Kidney (tissue), 14 donors: ENCODE results near the gene CLCN2. TPM values are rescaled to one million over a fixed set of nuclear protein-coding genes. Genes with fewer than 3 reads are reported as not detected.

Experiments
- DNase-seq, 5 donors: peaks; one replicate each; pipeline ENCODE4 v3.0.0-alpha.2; 2013 to 2020
- FAIRE-seq: peaks from 2 replicates; lab custom pipeline; 2012; peaks lifted over from hg19 to GRCh38; lab: Jason Lieb, UNC
- H3K27ac ChIP-seq, 2 donors: one replicate each; pipeline ENCODE4 v1.7.0; 2013; ENCODE audit warnings: low read depth in 2 of 2, low read length in 2 of 2, inconsistent platforms in 1 of 2
- H3K27me3 ChIP-seq: one replicate; pipeline ENCODE4 v1.7.1; 2013; ENCODE audit warnings: low read length, inconsistent platforms; ENCODE audit not compliant: control insufficient read depth, insufficient read depth
- H3K36me3 ChIP-seq, 3 donors: one replicate each; pipeline versions ENCODE4 v1.7.0 to v1.7.1; 2013; ENCODE audit warnings: low read length in 3 of 3, control low read depth in 1 of 3, inconsistent platforms in 1 of 3; ENCODE audit not compliant: insufficient read depth in 3 of 3, control insufficient read depth in 2 of 3
- H3K4me1 ChIP-seq, 3 donors: one replicate each; pipeline versions ENCODE4 v1.7.0 to v1.7.1; 2013; ENCODE audit warnings: low read length in 3 of 3, inconsistent platforms in 1 of 3, low read depth in 1 of 3; ENCODE audit not compliant: control insufficient read depth in 2 of 3, insufficient read depth in 2 of 3
- H3K4me3 ChIP-seq, 3 donors: one replicate each; pipeline versions ENCODE4 v1.7.0 to v1.8.1; 2013; ENCODE audit warnings: low read length in 3 of 3, control low read depth in 1 of 3, inconsistent platforms in 1 of 3
- H3K9ac ChIP-seq, 3 donors: one replicate each; pipeline versions ENCODE4 v1.7.0 to v1.7.1; 2013; ENCODE audit warnings: low read length in 3 of 3, control low read depth in 1 of 3, inconsistent platforms in 1 of 3
- H3K9me3 ChIP-seq, 3 donors: one replicate each; pipeline versions ENCODE4 v1.7.0 to v1.7.1; 2013; ENCODE audit warnings: low read length in 3 of 3, control low read depth in 1 of 3, inconsistent platforms in 1 of 3; ENCODE audit not compliant: control insufficient read depth in 2 of 3, insufficient read depth in 1 of 3
- CTCF ChIP-seq: IDR thresholded peaks from 3 replicates; pipeline ENCODE4 v1.5.1; 2012; ENCODE audit warnings: mild to moderate bottlenecking, moderate library complexity, borderline replicate concordance; ENCODE audit not compliant: insufficient read depth; ENCODE audit errors: extremely low read depth
- intact Hi-C: fragments of 100-400 bp; cut with DNase I; formaldehyde crosslinking; loops from one replicate; pipeline ENCODE4 v1.11.1; 2022
- polyA plus RNA-seq: library from polyadenylated mRNA; stranded (reverse); fragments of 350-450 nt; fragmentation: Illumina TruSeq; extraction: RNeasy Lipid Tissue Mini Kit (QIAGEN cat#74804); gene quantifications from one replicate; pipeline ENCODE4 v1.2.3, GENCODE V29; 2014; ENCODE audit warnings: low read depth, low replicate concordance; ENCODE audit not compliant: insufficient read depth
- total RNA-seq: library from RNA; stranded (reverse); fragmentation: NEBNext Ultra II Directional; extraction: Animal tissue kit (Norgen Biotek cat#: 25700); gene quantifications from one replicate; pipeline ENCODE4 v1.2.1, GENCODE V29; 2021
- donor health status: control.
- donor health status: control.
- donor health status: control.
- donor health status: control.
- donor health status: control.
- donor health status: DM: yes; HTN: yes; CAD: no.
- donor health status: Normal renal cell carcinoma (clear cell type).

The CLCN2 gene
- total and polyA plus RNA-seq, 2 donors from 2014 or later = 6.4 to 10.4 TPM

GRCh38 chr3:184371570-184372018, 10.2 kb upstream of the CLCN2 start:
- TF ChIP-seq CTCF = peak; percentile 92
- no peak overlapping the region for H3K4me3 ChIP-seq
- intact Hi-C loops = loop anchor here (10.0 kb wide), 1 partner anchor 173 kb away; no protein-coding TSS in a partner anchor
- no peaks in the 10 kb centered on the region for H3K9me3 ChIP-seq
- no peak for FAIRE-seq
- peaks cover 0 to 27% (median 8%) of the 10 kb centered on the region in 3 donors for H3K36me3 ChIP-seq
- DNase-seq = peak; percentile 82 to 92 (median 86)
- no peaks in the 10 kb centered on the region for H3K4me1 ChIP-seq
- H3K27me3 ChIP-seq = no peaks in the 10 kb centered on the region
- no peak overlapping the region for H3K9ac ChIP-seq
- H3K27ac ChIP-seq = no peak overlapping the region

GRCh38 chr3:184368586-184369183, 7.3 kb upstream of the CLCN2 start:
- intact Hi-C loops = no loop called here
- Histone ChIP-seq H3K9ac (no peak overlapping the region), H3K27ac (no peak overlapping the region), H3K9me3 (no peaks in the 10 kb centered on the region), H3K4me3 (no peak overlapping the region), H3K4me1 (peaks cover 0 to 4% (median 3%) of the 10 kb centered on the region in 3 donors), H3K27me3 (no peaks in the 10 kb centered on the region), H3K36me3 (peaks cover 7 to 34% (median 12%) of the 10 kb centered on the region in 3 donors)
- FAIRE-seq = no peak
- DNase-seq = peak in 1 of 5 donors; percentile 4
- no peak for TF ChIP-seq CTCF

- no peak overlapping the region for H3K27ac ChIP-seq
- H3K4me1 ChIP-seq = peaks cover 0 to 4% (median 3%) of the 10 kb centered on the region in 3 donors
- intact Hi-C loops = no loop called here
- no peak overlapping the region for H3K9ac ChIP-seq
- FAIRE-seq = no peak
- no peak for DNase-seq
- H3K9me3 ChIP-seq = no peaks in the 10 kb centered on the region
- H3K27me3 ChIP-seq = no peaks in the 10 kb centered on the region
- peaks cover 7 to 34% (median 12%) of the 10 kb centered on the region in 3 donors for H3K36me3 ChIP-seq
- no peak for TF ChIP-seq CTCF
- H3K4me3 ChIP-seq = no peak overlapping the region
Observed at GRCh38 chr3:184368116-184368515, 6.7 kb upstream of the CLCN2 start.
